Measurements from ENCODE around the gene WNT7A.

Gene WNT7A

DNA sequence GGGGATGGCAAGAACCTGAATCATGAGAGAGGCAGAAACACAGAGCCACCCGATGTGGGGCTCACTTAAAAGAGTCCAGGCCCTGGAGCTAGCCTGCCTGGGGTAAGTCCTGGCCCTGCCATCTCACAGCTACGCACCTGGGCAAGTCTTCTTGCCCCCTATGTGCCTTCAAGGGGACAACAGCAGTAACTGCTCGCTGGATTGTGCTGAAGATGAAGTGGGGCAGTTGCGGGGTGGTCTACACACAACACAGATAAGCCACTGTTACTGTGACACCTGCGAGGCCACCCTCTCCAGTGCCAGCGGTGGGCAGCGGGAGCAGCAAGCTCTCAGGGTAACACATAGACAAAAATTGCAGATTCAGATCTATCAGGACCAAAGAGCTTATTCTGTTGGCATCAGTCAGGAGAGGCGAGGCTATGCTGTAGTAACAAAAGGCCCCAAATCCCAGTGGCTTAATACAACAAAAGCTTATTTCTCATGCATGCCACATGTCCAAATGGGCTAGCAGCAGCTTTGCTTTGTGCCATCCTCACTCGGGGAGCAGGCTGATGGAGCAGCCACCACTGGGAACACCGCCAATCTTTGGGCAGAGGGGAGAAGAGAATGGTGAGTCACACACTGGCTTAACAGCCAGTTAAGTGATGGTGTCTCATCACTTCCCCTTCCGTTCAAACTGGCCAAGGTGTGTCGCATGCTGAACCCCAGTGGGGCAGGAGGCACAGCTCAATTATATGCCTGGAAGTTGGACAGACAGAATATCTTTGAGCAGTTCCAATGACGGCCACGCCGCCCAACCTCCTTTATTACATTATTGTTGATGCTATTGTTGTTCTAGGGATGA lies 78.3 kb downstream of the WNT7A start:
- no peaks in the 10 kb centered on the region for H3K27me3 ChIP-seq (ENCODE audit: control insufficient read depth, insufficient read depth, low read length)
- H3K36me3 ChIP-seq (ENCODE audit: control insufficient read depth, insufficient read depth, low read length) = no peaks in the 10 kb centered on the region
- no peaks in the 10 kb centered on the region for H3K9me3 ChIP-seq (ENCODE audit: control insufficient read depth, insufficient read depth, low read depth, low read length)
- H3K4me3 ChIP-seq (ENCODE audit: low read depth, low read length) = no peak overlapping the region
- 0 out of 2 replicates have a peak, but pooled peaks cover 4% of the 10 kb centered on the region for H3K4me1 ChIP-seq (ENCODE audit: control insufficient read depth, insufficient read depth, low read length)
- H3K9ac ChIP-seq (ENCODE audit: low read length) = no peak overlapping the region
- no peak overlapping the region for H3K27ac ChIP-seq (ENCODE audit: low read depth, low read length)

DNA sequence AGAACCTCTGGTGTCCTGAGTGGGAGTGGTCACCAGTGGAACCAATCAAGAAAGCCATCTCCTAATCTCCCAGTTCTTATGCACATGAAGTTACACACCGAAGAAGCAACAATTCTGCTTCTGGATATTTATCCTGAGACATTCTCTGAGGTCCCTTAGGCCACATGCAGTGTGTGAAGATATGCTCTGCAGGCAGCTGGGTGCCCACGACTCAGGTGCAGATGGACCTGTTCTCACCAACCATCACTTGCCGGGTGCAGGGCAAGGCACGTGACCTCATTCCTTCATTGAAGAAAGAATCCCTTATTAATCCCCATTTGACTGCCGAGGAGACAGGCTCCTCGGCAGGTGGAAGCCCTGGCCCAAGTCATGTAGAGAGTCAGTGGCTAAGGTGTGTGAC lies 79.8 kb downstream of the WNT7A start:
- H3K27me3 ChIP-seq (ENCODE audit: control insufficient read depth, insufficient read depth, low read length) = no peaks in the 10 kb centered on the region
- no peak overlapping the region for H3K9ac ChIP-seq (ENCODE audit: low read length)
- no peak overlapping the region for H3K27ac ChIP-seq (ENCODE audit: low read depth, low read length)

DNA sequence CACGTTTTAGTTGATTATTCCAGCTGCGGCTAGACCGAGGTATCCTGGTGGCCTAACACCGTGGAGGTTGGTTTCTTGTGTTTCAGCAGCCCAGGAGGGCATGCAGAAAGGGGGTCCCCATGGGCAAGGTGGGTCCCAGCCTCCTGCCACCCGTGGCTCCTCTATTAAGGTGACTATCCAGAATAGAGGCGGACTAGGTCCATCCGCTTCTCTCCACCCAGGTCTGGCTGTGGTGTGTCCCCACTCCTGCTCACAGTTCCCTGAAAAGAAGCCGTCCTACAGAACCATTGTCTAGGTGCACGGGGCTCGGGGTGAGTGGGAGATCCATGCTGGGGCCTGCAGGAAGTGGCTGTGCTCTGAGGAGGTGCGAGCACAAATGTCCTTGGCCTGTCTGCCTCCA lies 81.5 kb downstream of the WNT7A start:
- H3K4me1 ChIP-seq (ENCODE audit: control insufficient read depth, insufficient read depth, low read length) = peaks cover 8% of the 10 kb centered on the region; the same call in 1 of the 2 replicates
- H3K27me3 ChIP-seq (ENCODE audit: control insufficient read depth, insufficient read depth, low read length) = no peaks in the 10 kb centered on the region
- no peaks in the 10 kb centered on the region for H3K9me3 ChIP-seq (ENCODE audit: control insufficient read depth, insufficient read depth, low read depth, low read length)
- H3K4me3 ChIP-seq (ENCODE audit: low read depth, low read length) = no peak overlapping the region
- H3K27ac ChIP-seq (ENCODE audit: low read depth, low read length) = no peak overlapping the region
- H3K36me3 ChIP-seq (ENCODE audit: control insufficient read depth, insufficient read depth, low read length) = no peaks in the 10 kb centered on the region
- H3K9ac ChIP-seq (ENCODE audit: low read length) = no peak overlapping the region

More for the DNA sequence above, 79.8 kb downstream of the WNT7A start:
- Histone ChIP-seq H3K36me3 (ENCODE audit: control insufficient read depth, insufficient read depth, low read length) (no peaks in the 10 kb centered on the region), H3K4me3 (ENCODE audit: low read depth, low read length) (no peak overlapping the region), H3K9me3 (ENCODE audit: control insufficient read depth, insufficient read depth, low read depth, low read length) (no peaks in the 10 kb centered on the region), H3K4me1 (ENCODE audit: control insufficient read depth, insufficient read depth, low read length) (peaks cover 8% of the 10 kb centered on the region; the same call in 1 of the 2 replicates)

- Histone ChIP-seq H3K9ac (ENCODE audit: low read length) (no peak overlapping the region), H3K4me1 (ENCODE audit: control insufficient read depth, insufficient read depth, low read length) (peaks cover 17% of the 10 kb centered on the region; the same call in 1 of the 2 replicates), H3K27me3 (ENCODE audit: control insufficient read depth, insufficient read depth, low read length) (no peaks in the 10 kb centered on the region), H3K9me3 (ENCODE audit: control insufficient read depth, insufficient read depth, low read depth, low read length) (no peaks in the 10 kb centered on the region), H3K4me3 (ENCODE audit: low read depth, low read length) (no peak overlapping the region), H3K27ac (ENCODE audit: low read depth, low read length) (no peak overlapping the region), H3K36me3 (ENCODE audit: control insufficient read depth, insufficient read depth, low read length) (no peaks in the 10 kb centered on the region)
Measured at GRCh38 chr3:13796701-13797460, 83.0 kb downstream of the WNT7A start.

GRCh38 chr3:13795816-13796215 lies 84.1 kb downstream of the WNT7A start:
- no peaks in the 10 kb centered on the region for H3K9me3 ChIP-seq (ENCODE audit: control insufficient read depth, insufficient read depth, low read depth, low read length)
- no peak overlapping the region for H3K4me3 ChIP-seq (ENCODE audit: low read depth, low read length)
- H3K27ac ChIP-seq (ENCODE audit: low read depth, low read length) = no peak overlapping the region
- H3K27me3 ChIP-seq (ENCODE audit: control insufficient read depth, insufficient read depth, low read length) = 0 out of 2 replicates have a peak, but pooled peaks cover 5% of the 10 kb centered on the region
- H3K9ac ChIP-seq (ENCODE audit: low read length) = no peak overlapping the region
- H3K4me1 ChIP-seq (ENCODE audit: control insufficient read depth, insufficient read depth, low read length) = peaks cover 17% of the 10 kb centered on the region; the same call in 1 of the 2 replicates
- H3K36me3 ChIP-seq (ENCODE audit: control insufficient read depth, insufficient read depth, low read length) = no peaks in the 10 kb centered on the region

GRCh38 chr3:13794322-13794721 lies 85.5 kb downstream of the WNT7A start:
- H3K27me3 ChIP-seq (ENCODE audit: control insufficient read depth, insufficient read depth, low read length) = 0 out of 2 replicates have a peak, but pooled peaks cover 5% of the 10 kb centered on the region
- peaks cover 13% of the 10 kb centered on the region; the same call in 1 of the 2 replicates for H3K4me1 ChIP-seq (ENCODE audit: control insufficient read depth, insufficient read depth, low read length)

DNA sequence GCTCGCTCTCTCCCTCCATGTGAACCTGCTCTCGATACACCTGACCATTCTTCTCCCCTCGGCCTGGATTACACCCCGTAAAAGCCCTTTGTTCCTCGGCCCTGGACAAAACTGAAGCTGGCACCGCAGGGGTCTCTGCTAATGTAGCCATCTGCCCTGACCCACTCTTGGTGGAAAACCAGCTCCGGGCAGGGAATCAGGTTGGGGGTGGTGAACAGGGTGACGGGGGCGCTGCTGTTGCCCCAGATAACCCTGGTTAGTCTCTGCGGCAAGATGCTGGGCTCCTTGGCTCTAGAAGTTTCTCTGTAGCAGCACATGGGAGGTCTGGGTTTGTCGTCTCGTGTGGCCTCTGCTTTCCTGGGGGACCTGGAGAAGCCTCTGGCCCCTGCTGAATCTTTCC lies 86.4 kb downstream of the WNT7A start:
- no peaks in the 10 kb centered on the region for H3K36me3 ChIP-seq (ENCODE audit: control insufficient read depth, insufficient read depth, low read length)
- no peak overlapping the region for H3K27ac ChIP-seq (ENCODE audit: low read depth, low read length)
- H3K27me3 ChIP-seq (ENCODE audit: control insufficient read depth, insufficient read depth, low read length) = 0 out of 2 replicates have a peak, but pooled peaks cover 5% of the 10 kb centered on the region
- H3K9me3 ChIP-seq (ENCODE audit: control insufficient read depth, insufficient read depth, low read depth, low read length) = no peaks in the 10 kb centered on the region
- H3K9ac ChIP-seq (ENCODE audit: low read length) = no peak overlapping the region
- no peak overlapping the region for H3K4me3 ChIP-seq (ENCODE audit: low read depth, low read length)
- peaks cover 13% of the 10 kb centered on the region; the same call in 1 of the 2 replicates for H3K4me1 ChIP-seq (ENCODE audit: control insufficient read depth, insufficient read depth, low read length)

More at GRCh38 chr3:13794322-13794721, 85.5 kb downstream of the WNT7A start:
- H3K36me3 ChIP-seq (ENCODE audit: control insufficient read depth, insufficient read depth, low read length) = no peaks in the 10 kb centered on the region
- no peaks in the 10 kb centered on the region for H3K9me3 ChIP-seq (ENCODE audit: control insufficient read depth, insufficient read depth, low read depth, low read length)
- no peak overlapping the region for H3K9ac ChIP-seq (ENCODE audit: low read length)
- no peak overlapping the region for H3K27ac ChIP-seq (ENCODE audit: low read depth, low read length)
- H3K4me3 ChIP-seq (ENCODE audit: low read depth, low read length) = no peak overlapping the region

DNA sequence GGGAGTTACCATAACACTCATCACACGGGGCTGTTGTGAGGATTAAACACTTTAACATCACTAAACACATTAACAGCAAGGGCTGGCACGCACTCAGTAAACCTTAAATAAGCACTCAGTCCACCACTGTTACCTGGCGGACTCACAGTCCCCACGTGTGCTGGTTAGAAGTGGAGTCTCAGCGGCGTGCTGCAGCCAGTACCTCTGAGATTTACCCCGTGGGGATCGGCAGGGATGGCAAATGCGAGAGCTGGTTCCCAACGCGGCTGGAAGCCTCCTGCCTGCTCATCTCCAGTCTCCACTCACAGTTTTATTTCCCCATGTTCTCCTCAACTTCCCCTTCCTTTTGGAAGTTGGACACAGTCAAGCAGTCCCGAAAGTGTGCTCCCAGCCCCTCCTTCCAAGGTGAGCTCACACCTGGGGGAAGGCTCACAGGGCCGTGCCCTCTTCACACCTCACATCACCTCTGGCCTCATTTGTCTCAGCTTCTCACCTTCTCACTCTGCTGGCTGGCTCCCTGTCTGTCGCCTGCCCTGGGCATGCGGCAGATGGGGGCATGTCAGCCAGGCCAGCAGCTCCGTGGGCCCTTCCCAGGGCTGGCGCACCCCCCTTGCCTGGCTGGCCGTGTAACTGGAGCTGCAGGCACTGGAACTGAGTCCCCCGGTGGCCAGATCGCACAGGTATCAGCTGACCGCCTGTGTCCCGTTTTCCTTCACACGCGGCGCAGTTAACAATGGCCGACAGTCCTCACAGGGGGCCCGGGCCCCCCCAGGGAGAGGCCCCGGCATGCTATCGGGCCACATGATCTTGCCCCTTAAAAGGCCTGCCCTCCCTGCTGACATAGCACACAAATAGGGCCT lies 87.1 kb downstream of the WNT7A start:
- H3K4me1 ChIP-seq (ENCODE audit: control insufficient read depth, insufficient read depth, low read length) = peaks cover 13% of the 10 kb centered on the region; the same call in 1 of the 2 replicates
- H3K27ac ChIP-seq (ENCODE audit: low read depth, low read length) = no peak overlapping the region
- H3K9ac ChIP-seq (ENCODE audit: low read length) = no peak overlapping the region
- H3K9me3 ChIP-seq (ENCODE audit: control insufficient read depth, insufficient read depth, low read depth, low read length) = no peaks in the 10 kb centered on the region
- no peak overlapping the region for H3K4me3 ChIP-seq (ENCODE audit: low read depth, low read length)
- H3K36me3 ChIP-seq (ENCODE audit: control insufficient read depth, insufficient read depth, low read length) = no peaks in the 10 kb centered on the region
- H3K27me3 ChIP-seq (ENCODE audit: control insufficient read depth, insufficient read depth, low read length) = 0 out of 2 replicates have a peak, but pooled peaks cover 5% of the 10 kb centered on the region

DNA sequence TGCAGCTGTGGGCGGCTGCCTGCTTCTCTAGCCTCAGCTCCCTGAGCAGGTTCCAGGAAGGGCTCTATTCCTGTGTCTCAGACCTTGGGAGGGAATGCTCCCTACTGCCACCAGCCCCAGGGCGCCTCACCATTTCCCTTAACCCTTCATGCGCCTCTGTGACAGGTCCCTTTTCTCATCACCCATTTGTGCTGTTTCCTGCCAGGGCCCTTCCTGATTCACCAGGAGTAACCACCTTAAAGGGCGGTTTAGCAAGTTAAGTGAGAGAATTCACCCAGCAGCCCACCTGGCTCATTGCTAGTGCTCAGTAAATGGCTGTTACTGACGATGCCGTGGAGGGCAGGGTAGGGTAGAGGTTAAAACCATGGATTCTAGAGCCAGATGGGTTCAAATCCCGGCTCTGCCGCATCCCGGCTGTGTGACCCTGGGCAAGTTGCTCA lies 87.8 kb downstream of the WNT7A start:
- no peak overlapping the region for H3K9ac ChIP-seq (ENCODE audit: low read length)
- H3K36me3 ChIP-seq (ENCODE audit: control insufficient read depth, insufficient read depth, low read length) = no peaks in the 10 kb centered on the region
- no peak overlapping the region for H3K27ac ChIP-seq (ENCODE audit: low read depth, low read length)
- peaks cover 13% of the 10 kb centered on the region; the same call in 1 of the 2 replicates for H3K4me1 ChIP-seq (ENCODE audit: control insufficient read depth, insufficient read depth, low read length)
- H3K9me3 ChIP-seq (ENCODE audit: control insufficient read depth, insufficient read depth, low read depth, low read length) = no peaks in the 10 kb centered on the region
- H3K4me3 ChIP-seq (ENCODE audit: low read depth, low read length) = no peak overlapping the region
- H3K27me3 ChIP-seq (ENCODE audit: control insufficient read depth, insufficient read depth, low read length) = 0 out of 2 replicates have a peak, but pooled peaks cover 5% of the 10 kb centered on the region
